NCI-H2227 (cell line): Measurements from ENCODE around the gene PCMT1.
"Not testable (repeated sequence)": the region's sequence is repeated elsewhere in the genome, so short reads cannot be mapped to it uniquely, and the experiment has no call there.

Source experiments
- DNase-seq: peaks from one replicate; lab custom pipeline; 2025; ENCODE audit not compliant: unreplicated experiment; lab: John Stamatoyannopoulos, UW

Gene PCMT1

DNA sequence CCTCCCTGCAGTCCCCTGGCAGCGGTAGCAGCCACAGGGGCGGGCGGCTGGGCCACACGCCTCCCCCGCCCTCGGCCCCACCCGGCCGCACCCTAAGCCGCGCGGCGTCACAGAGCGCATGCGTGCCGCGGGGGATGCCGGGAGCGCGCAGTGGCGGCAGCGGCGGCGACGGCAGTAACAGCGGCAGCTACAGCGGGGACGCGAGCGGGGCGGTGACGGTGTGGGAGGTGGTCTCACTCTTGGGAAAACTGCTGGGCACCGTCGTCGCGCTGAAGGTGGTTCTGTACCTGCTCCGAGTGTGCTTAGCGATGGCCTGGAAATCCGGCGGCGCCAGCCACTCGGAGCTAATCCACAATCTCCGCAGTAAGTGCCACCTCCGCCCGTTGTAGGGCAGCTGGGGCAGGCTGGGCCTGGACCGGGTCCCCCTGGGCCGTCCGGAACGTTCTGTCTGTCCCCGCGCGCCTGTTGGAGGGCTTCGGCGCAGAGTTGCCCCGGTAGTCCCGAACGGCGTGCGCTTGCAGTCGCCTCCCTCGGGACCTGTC is at the start of gene PCMT1:
Gene PCMT1 (plus strand): TSS at position 148 of the 542 bp plus-strand sequence. CDS start 161 bp downstream, at position 309.
- peak; percentile 92 for DNase-seq

- no peak for DNase-seq
These were observed 47.8 kb upstream of the PCMT1 start for GRCh38 chr6:149701714-149702113.

- no peak for DNase-seq
These were observed 37.8 kb upstream of the PCMT1 start for GRCh38 chr6:149711711-149712110.

DNA sequence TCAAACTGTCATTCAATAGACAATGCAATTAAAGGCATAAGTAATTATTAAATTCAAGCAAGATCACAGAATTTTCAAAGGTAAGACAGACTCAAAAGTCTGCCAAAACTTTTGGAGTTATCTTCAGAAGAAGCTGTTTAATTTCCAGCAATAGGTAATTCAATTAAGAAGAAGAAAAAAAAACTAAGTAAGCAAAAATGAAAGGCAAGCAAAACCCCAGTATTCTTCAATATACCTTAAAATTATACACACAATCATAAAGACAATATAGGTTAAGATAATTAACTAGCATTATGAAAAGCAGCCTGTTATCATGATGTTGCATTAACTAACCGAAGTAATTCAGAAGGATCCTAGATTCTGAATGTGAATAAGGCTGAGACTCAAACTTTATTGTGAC is 35.1 kb upstream of the PCMT1 start:
- DNase-seq, result no peak

DNA sequence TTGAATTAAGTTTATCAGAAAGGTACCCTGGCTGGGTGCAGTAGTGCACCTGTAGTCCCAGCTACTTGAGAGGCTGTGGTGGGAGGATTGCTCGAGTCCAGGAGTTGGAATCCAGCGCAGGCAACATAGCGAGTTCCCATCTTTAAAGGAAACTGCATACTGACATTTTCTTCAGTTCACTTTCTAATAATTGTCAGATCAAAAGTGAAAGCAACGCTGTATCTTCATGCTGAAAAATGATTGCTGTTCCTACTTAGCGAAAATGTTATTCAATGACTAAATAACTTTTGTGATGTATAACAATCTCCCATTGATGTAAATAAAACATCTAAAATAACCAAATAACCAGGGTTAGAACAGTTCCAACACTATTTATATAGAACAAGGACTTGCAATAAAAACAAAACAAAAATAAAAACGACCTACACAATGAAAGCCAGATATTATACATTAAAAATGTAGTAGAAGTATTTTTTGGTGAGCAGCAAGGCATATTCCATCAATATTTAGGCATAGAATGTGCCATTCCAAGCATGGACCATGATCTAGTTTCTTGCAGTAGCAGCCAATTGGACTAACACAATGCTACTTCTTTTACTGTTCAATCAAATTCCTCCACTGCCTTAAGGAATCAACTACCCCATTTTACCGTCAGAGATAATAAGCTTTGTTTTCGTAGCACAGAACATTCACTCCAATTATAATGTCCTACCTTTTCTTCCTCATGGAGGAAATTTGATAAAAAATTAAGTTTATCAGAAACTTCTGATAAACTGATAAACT is 33.2 kb upstream of the PCMT1 start:
- DNase-seq, result no peak

DNA sequence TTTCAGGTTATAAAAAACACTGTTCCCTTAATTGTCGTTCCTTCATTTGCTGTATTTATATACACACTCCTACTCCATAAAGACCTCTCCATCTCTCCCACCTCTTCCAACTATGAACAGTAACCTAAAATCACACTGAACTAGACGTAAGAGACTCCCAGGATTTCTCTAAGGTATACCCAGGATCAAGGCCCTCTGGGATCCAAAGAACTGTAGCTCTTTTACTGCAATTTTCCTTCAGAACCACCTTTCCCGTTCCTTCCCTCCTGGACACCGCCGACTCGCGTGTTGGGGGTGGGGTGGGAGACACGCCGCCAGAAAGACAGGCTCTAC is 32.3 kb upstream of the PCMT1 start:
- no peak for DNase-seq

DNA sequence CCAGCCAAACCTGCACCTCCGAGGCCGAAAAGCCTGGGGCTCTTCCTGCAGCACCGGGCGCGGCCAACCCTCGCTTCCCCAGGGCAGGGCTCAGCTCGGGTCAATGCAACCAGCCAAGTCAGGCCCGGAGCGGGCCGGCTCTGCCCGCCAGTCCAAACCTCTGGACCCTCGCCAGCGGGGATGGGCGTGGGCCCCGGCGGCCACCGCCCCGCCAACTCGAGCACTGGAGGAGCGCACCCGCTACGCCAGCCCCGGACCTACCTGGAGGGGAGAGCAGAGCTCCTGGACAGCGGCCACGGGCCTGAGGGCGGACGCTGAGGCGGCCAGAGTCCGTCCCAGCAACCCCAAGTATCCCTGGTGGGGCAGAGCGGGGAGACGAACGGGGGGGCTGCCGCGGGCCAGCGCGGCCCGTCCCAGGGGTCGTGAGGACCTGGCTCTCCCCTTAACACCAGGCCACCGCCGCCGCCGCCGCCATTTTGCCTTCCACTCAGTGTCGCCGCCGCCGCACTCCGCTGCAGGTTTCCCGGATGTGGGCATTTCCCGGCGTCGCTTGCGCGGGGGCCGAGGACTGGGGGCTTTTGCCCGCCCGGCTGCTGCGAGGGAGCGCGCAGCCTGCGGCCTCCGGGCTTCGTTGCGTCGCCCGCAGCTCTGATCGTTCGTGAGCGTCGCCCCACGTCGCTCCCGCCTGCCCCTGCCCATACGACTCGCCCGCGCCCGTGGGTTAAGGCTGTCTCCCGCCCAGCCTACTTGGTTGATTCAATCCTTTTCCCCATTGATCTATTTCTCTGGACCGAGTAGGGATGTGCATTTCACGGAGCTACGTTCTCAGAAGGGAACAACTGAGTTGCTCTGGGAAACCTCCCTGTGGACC is 31.7 kb upstream of the PCMT1 start, which contains the start of gene LATS1:
Gene LATS1 (minus strand): TSS at position 514 of the 871 bp plus-strand sequence. CDS start 15,975 bp downstream, outside the sequence.
- DNase-seq, result peak; percentile 86

GRCh38 chr6:149719531-149719930 is 30.0 kb upstream of the PCMT1 start:
- no peak for DNase-seq

DNA sequence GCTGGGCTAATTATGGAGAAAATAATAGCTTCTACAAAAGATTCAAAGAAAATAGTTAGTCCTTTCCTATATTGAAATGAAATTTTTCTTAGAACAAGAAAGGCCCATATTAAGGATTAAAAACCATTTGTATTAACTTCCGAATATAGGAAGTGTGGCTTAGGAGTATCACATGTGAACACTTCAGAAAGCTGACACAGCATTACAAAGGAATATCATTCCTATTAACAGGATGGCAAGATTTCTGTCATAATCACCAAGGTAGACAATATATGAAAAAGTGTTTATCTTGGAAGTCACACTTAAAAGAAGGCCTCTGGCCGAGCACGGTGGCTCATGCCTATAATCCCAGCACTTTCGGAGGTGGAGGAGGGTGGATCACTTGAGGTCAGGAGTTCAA is 26.3 kb upstream of the PCMT1 start:
- DNase-seq, result no peak

- DNase-seq, result peak; percentile 26
These were observed 25.6 kb upstream of the PCMT1 start for GRCh38 chr6:149723771-149724417.

DNA sequence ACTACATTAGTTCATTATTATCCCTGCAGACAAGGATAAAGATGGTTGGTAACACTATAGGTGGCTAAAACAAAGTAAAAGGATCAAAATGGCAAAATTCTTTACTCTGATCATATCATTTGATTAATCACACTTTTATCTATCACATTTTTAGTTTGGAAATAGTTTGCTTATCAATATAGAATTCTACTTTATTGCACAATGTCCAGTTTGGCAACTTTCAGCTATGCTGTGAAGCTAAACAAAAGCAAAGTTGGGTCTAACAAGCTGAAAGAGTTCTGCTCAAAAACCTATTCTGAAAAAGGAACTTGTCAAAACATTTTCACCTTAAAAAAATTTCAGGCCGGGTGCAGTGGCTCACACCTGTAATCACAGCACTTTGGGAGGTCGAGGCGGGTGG is 23.8 kb upstream of the PCMT1 start:
- no peak for DNase-seq

GRCh38 chr6:149727793-149728498 is 21.6 kb upstream of the PCMT1 start:
- no peak for DNase-seq

DNA sequence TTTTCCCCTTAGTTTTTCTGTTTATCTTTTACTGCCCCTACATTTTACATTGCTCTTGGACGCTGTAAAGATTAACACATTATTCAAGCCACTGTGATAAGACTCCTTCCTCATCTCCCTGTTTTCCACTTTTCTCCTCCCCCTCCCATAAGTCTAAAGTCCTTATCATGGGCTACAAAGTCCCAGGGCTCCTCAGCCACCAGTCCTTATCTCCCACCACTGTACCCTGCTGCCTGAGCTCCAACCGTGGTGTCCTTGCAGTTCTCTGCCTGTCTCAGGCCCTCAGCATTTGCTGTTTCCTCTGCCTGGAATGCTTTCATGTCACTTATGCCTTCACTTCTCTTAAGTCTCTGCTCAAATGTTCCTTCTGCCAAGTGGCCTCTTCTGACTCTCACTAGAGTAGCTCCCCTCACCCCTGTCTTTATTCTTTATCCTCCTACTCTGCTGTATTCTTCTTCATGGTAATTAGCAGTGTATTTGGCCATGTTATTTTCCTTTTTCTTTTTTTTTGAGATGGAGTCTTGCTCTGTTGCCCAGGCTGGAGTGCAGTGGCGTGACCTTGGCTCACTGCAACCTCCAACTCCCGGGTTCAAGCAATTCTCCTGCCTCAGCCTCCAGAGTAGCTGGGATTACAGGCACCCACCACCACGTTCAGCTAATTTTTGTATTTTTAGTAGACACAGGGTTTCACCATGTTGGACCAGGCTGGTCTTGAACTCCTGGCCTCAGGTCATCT is 20.9 kb upstream of the PCMT1 start:
- DNase-seq, result no peak

- DNase-seq, result no peak
These were observed 19.7 kb upstream of the PCMT1 start for GRCh38 chr6:149729824-149730223.

DNA sequence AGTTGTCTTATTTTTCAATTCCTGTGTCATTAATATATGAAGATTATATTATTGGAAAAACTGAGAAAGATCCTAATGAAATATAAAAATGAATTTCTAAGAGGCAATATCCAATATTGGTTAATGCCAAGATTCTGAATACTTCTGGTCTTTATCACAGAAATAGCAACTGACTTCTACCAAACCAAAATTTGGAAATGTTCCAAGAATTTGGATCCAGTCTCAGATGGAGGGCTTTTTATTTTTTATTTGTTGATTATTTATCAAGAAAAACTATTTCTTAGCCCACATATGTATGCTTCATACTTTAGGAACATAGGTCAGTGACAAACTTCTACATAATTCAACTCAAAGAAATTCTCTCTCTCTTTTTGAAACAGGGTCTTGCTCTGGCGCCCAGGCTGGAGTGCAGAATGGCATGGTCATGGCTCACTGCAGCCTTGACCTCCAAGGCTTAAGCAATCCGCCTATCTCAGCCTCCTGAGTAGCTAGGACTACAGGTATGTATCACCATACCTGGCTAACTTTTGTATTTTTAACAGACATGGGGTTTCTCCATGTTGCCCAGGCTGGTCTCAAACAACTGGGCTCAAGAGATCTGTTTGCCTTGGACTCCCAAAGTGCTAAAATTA is 16.3 kb upstream of the PCMT1 start:
- no peak for DNase-seq

DNA sequence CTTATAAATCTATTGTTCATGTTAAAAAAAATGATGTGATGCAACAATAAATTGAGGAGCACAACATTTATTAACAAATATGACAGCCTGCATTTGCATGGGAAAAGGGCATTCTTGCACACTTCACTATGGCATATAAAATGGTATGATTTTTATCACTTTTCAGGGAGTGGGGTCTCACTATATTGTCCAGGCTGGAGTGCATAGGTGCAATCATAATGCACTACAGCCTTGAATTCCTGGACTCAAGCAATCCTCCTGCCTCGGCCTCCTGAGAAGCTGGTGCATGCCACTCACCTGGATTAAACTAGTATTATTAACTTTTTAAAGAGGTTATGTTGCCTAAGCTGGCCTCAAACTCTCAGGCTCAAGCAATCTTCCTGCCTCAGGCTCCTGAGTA is 14.6 kb upstream of the PCMT1 start:
- DNase-seq, result no peak

- DNase-seq, result not testable (repeated sequence)
These were observed 4.3 kb upstream of the PCMT1 start for GRCh38 chr6:149745252-149745651.

- DNase-seq, result peak; percentile 94
These were observed 3.2 kb upstream of the PCMT1 start, which contains the start of gene NUP43 for GRCh38 chr6:149746147-149746946. TSS of gene NUP43 (minus strand) at chr6:149746529. CDS start at chr6:149746495, 34 bp downstream.
